Breast epithelium (tissue), 4 donors: ENCODE measurements around the gene AGBL3. TPM values are rescaled to one million over a fixed set of nuclear protein-coding genes. Genes with fewer than 3 reads are reported as not detected.
"Not testable (repeated sequence)": the region's sequence is repeated elsewhere in the genome, so short reads cannot be mapped to it uniquely, and the experiment has no call there.

Experiments
- DNase-seq, 2 donors: peaks; one replicate each; pipeline ENCODE4 v3.0.0-alpha.2; 2019; ENCODE audit warnings: low spot score in 2 of 2
- H3K27ac ChIP-seq, 2 donors: fragments of 200-600 bp; sonication (generic) in 1 of 2; one replicate each; pipeline ENCODE4 v1.5.1; 2016 to 2019; ENCODE audit warnings: mild to moderate bottlenecking in 1 of 2
- H3K27me3 ChIP-seq, 2 donors: fragments of 200-600 bp; sonication (generic) in 1 of 2; one replicate each; pipeline versions ENCODE4 v1.5.1 to v1.6.0; 2017 to 2019; ENCODE audit warnings: control low read depth in 1 of 2, mild to moderate bottlenecking in 1 of 2
- H3K36me3 ChIP-seq: fragments of 200-600 bp; one replicate; pipeline ENCODE4 v1.5.1; 2019
- H3K4me1 ChIP-seq, 2 donors: fragments of 200-600 bp; sonication (generic); one replicate each; pipeline ENCODE4 v1.5.1; 2016 to 2019; ENCODE audit warnings: control low read depth in 1 of 2
- H3K4me3 ChIP-seq, 3 donors: fragments of 200-600 bp; sonication (generic); 1 replicate in 2 of 3; 2 replicates in 1 of 3; pipeline ENCODE4 v1.5.1; 2016 to 2019; ENCODE audit warnings: mild to moderate bottlenecking in 3 of 3, moderate library complexity in 2 of 3
- H3K9me3 ChIP-seq, 2 donors: fragments of 200-600 bp; sonication (generic) in 1 of 2; one replicate each; pipeline ENCODE4 v1.5.1; 2016 to 2019; ENCODE audit warnings: control low read depth in 1 of 2
- POLR2A ChIP-seq: fragments of 450-650 bp; IDR thresholded peaks from one replicate; pipeline ENCODE4 v1.6.1; 2016; ENCODE audit warnings: antibody characterized with exemption, mild to moderate bottlenecking, moderate library complexity
- POLR2AphosphoS5 ChIP-seq, 3 donors: sonication (generic); formaldehyde crosslinking; IDR thresholded peaks; one replicate each; pipeline ENCODE4 v1.6.1; 2017; ENCODE audit warnings: antibody characterized with exemption in 3 of 3
- intact Hi-C: fragments of 100-400 bp; cut with DNase I; formaldehyde crosslinking; loops from one replicate; pipeline ENCODE4 v1.15.1; 2023; ENCODE audit warnings: low total_unique reads
- total RNA-seq, 3 donors: library from RNA; depleted of rRNA; stranded (reverse); fragments of >200 nt; gene quantifications; one replicate each; pipeline ENCODE4 v1.1.0, GENCODE V29; 2016
- TF ChIP-seq, protein P1 (sequence below), 3 donors: fragments of 450-650 bp; IDR thresholded peaks; one replicate each; pipeline ENCODE4 v1.5.1; 2016 to 2017; ENCODE audit warnings: antibody characterized with exemption in 3 of 3, mild to moderate bottlenecking in 3 of 3, moderate library complexity in 3 of 3

Gene AGBL3
- total RNA-seq, 3 donors from 2014 or later: 2.2 to 5.1 (median 4.3) TPM

DNA sequence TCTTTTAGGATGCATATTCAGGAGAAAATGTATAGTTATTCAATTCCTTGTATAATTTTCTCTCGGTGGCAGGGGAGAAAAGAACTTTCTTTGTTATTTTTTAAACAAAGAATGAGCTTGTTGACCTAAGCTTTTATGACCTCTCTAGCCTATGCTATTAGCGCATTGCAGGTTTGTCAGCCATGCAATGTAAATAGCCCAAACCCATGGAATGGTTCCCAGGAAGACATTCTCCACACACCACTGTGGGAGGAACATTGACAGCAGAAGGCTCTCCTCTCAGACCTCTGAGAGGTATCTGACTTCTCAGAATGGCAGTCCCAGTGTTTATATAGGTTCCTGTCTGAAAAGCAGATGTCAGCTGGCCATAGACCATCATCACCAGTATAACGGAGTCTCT is 19.6 kb upstream of the AGBL3 start:
- Histone ChIP-seq H3K4me1 (no peaks in the 10 kb centered on the region), H3K4me3 (no peak overlapping the region), H3K27ac (no peak overlapping the region), H3K36me3 (no peaks in the 10 kb centered on the region), H3K9me3 (no peaks in the 10 kb centered on the region), H3K27me3 (no peaks in the 10 kb centered on the region)
- no peak for DNase-seq
- intact Hi-C loops: no loop called here
- TF ChIP-seq POLR2A (no peak), POLR2AphosphoS5 (IDR thresholded peaks at IDR 0.05) (no peak)
- TF ChIP-seq, protein P1, sequence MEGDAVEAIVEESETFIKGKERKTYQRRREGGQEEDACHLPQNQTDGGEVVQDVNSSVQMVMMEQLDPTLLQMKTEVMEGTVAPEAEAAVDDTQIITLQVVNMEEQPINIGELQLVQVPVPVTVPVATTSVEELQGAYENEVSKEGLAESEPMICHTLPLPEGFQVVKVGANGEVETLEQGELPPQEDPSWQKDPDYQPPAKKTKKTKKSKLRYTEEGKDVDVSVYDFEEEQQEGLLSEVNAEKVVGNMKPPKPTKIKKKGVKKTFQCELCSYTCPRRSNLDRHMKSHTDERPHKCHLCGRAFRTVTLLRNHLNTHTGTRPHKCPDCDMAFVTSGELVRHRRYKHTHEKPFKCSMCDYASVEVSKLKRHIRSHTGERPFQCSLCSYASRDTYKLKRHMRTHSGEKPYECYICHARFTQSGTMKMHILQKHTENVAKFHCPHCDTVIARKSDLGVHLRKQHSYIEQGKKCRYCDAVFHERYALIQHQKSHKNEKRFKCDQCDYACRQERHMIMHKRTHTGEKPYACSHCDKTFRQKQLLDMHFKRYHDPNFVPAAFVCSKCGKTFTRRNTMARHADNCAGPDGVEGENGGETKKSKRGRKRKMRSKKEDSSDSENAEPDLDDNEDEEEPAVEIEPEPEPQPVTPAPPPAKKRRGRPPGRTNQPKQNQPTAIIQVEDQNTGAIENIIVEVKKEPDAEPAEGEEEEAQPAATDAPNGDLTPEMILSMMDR (IDR thresholded peaks at IDR 0.05): no peak

DNA sequence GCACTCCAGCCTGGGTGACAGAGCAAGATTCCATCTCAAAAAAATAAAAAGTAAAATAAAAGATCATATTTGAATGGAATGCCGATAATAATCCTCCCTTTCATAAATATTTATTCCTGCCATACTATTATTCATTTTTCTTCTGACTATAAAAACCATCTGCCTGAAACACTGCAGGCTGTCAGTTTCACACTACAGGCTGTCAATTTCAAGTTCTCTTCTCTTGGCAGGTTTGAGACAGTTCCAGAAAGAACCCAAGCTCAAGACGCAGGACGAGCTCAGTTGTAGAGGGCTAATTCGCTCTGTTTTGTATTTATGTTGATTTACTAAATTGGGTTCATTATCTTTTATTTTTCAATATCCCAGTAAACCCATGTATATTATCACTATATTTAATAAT is 18.2 kb upstream of the AGBL3 start:
- Histone ChIP-seq H3K27ac (no peak overlapping the region), H3K9me3 (no peaks in the 10 kb centered on the region), H3K4me3 (no peak overlapping the region), H3K36me3 (no peaks in the 10 kb centered on the region), H3K27me3 (no peaks in the 10 kb centered on the region), H3K4me1 (no peaks in the 10 kb centered on the region)
- DNase-seq: no peak
- intact Hi-C loops: no loop called here
- TF ChIP-seq, protein P1 (IDR thresholded peaks at IDR 0.05): no peak
- TF ChIP-seq POLR2A (no peak), POLR2AphosphoS5 (IDR thresholded peaks at IDR 0.05) (no peak)

DNA sequence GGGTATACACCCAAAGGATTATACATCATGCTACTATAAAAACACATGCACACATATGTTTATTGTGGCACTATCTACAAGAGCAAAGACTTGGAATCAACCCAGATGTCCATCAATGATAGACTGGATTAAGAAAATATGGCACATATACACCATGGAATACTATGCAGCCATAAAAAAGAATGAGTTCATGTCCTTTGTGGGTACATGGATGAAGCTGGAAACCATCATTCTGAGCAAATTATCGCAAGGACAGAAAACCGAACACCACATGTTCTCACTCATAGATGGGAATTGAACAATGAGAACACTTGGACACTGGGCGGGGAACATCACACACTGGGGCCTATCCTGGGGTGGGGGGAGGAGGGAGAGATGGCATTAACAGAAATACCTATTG is 4.7 kb upstream of the AGBL3 start:
- DNase-seq, intact Hi-C loops, H3K9me3 ChIP-seq, H3K36me3 ChIP-seq, H3K4me3 ChIP-seq, H3K4me1 ChIP-seq, H3K27me3 ChIP-seq, H3K27ac ChIP-seq: not testable (repeated sequence)

DNA sequence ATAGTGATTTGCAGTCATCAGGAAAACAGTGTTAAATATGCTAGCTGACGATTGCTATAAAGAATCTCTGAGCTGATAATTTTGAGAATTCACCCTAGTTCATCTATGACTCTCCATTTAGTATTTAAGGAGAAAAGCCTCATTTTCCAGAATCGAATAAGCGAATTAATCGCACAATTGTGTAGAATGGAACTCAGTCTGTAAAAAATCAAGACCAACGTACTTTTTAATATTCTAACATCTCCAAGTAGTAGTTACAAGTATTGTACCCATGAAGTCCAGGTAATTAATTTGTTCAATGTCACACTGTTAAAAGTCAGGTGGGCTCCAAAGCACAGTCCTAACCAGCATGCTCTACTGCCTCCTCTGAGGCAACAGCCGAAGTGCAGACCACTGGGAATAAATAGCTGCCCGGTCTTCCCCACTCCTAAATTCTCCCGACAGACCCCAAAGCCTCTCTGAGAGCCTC is 380 bp upstream of the AGBL3 start:
- no peak for TF ChIP-seq POLR2A
- TF ChIP-seq, protein P1 (IDR thresholded peaks at IDR 0.05): no peak
- TF ChIP-seq POLR2AphosphoS5 (IDR thresholded peaks at IDR 0.05): no peak
- Histone ChIP-seq H3K9me3 (no peaks in the 10 kb centered on the region), H3K4me1 (no peaks in the 10 kb centered on the region), H3K4me3 (peak overlapping the region; percentile 58 to 76 (median 71)), H3K36me3 (no peaks in the 10 kb centered on the region), H3K27ac (peak overlapping the region; percentile 86 to 87), H3K27me3 (no peaks in the 10 kb centered on the region)
- intact Hi-C loops: no loop called here
- DNase-seq: no peak

DNA sequence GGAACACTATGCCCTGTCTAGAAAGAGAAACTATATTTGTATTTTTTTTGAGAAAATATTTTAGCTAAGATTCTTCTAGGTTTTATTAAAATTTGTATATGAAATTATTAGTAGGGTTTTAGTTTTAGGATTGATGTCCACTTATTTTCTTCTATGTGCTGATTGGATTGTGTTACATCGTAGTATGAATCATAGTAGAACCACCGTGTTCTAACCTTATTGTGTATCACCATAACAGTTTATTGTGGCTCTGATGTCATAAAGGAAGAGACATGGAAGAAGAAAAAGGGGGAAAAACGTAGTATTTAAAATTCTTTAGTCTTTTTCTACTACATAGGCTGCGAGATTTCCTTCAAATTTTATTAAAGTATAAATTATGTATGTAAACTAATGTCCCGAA is 1.9 kb downstream of the AGBL3 start:
- TF ChIP-seq POLR2AphosphoS5 (IDR thresholded peaks at IDR 0.05): no peak
- TF ChIP-seq, protein P1 (IDR thresholded peaks at IDR 0.05): no peak
- TF ChIP-seq POLR2A: no peak
- Histone ChIP-seq H3K4me1 (no peaks in the 10 kb centered on the region), H3K27me3 (no peaks in the 10 kb centered on the region), H3K4me3 (no peak overlapping the region), H3K36me3 (no peaks in the 10 kb centered on the region), H3K9me3 (no peaks in the 10 kb centered on the region), H3K27ac (no peak overlapping the region)
- DNase-seq: no peak
- intact Hi-C loops: no loop called here
